Astrocyte (in vitro differentiated cells and primary cell): ENCODE data around the gene UBL3. TPM values are rescaled to one million over a fixed set of nuclear protein-coding genes. Genes with fewer than 3 reads are reported as not detected.

Source experiments
- DNase-seq: peaks from one replicate; pipeline ENCODE4 v3.0.0-alpha.2; 2010; ENCODE audit warnings: low read depth
- FAIRE-seq: peaks from 2 replicates; lab custom pipeline; 2011; peaks lifted over from hg19 to GRCh38; lab: Jason Lieb, UNC
- H2AFZ ChIP-seq: 2 replicates; pipeline ENCODE4 v1.6.0; 2012; ENCODE audit warnings: low read depth, low read length, inconsistent platforms
- H3K27ac ChIP-seq: 2 replicates; pipeline ENCODE4 v1.5.1; 2011; ENCODE audit warnings: low read depth, low read length, inconsistent platforms
- H3K27me3 ChIP-seq: 2 replicates; pipeline ENCODE4 v1.6.0; 2011; ENCODE audit warnings: low read length, inconsistent platforms; ENCODE audit not compliant: insufficient read depth
- H3K36me3 ChIP-seq: 2 replicates; pipeline ENCODE4 v1.5.1; 2011; ENCODE audit warnings: low read length, inconsistent platforms; ENCODE audit not compliant: insufficient read depth
- H3K4me1 ChIP-seq: 2 replicates; pipeline ENCODE4 v1.5.1; 2011; ENCODE audit warnings: low read length, inconsistent platforms; ENCODE audit not compliant: insufficient read depth
- H3K4me2 ChIP-seq: 2 replicates; pipeline ENCODE4 v1.6.0; 2012; ENCODE audit warnings: low read length, inconsistent platforms
- H3K4me3 ChIP-seq: 2 replicates; pipeline ENCODE4 v1.5.1; 2011; ENCODE audit warnings: low read depth, mild to moderate bottlenecking, low read length, inconsistent platforms; ENCODE audit not compliant: insufficient read depth
- H3K79me2 ChIP-seq: 2 replicates; pipeline ENCODE4 v1.6.0; 2012; ENCODE audit warnings: mild to moderate bottlenecking, low read length, inconsistent platforms; ENCODE audit not compliant: insufficient read depth
- H3K9ac ChIP-seq: 2 replicates; pipeline ENCODE4 v1.6.0; 2012; ENCODE audit warnings: mild to moderate bottlenecking, low read length, inconsistent platforms
- H3K9me3 ChIP-seq: 2 replicates; pipeline ENCODE4 v1.5.1; 2012; ENCODE audit warnings: low read depth, mild to moderate bottlenecking, low read length, inconsistent platforms; ENCODE audit not compliant: insufficient read depth
- H4K20me1 ChIP-seq: 2 replicates; pipeline ENCODE4 v1.6.0; 2012; ENCODE audit warnings: low read length, inconsistent platforms; ENCODE audit not compliant: insufficient read depth
- H3K27ac Mint-ChIP-seq: one replicate; pipeline ENCODE4 v1.8.0; 2021; ENCODE audit warnings: mild to moderate bottlenecking, mixed read lengths; ENCODE audit not compliant: unreplicated experiment
- H3K27me3 Mint-ChIP-seq: one replicate; pipeline ENCODE4 v1.8.0; 2021; ENCODE audit warnings: low read depth, mixed read lengths; ENCODE audit not compliant: unreplicated experiment
- H3K36me3 Mint-ChIP-seq: one replicate; pipeline ENCODE4 v1.8.0; 2021; ENCODE audit warnings: low read depth, mixed read lengths; ENCODE audit not compliant: unreplicated experiment
- H3K4me1 Mint-ChIP-seq: one replicate; pipeline ENCODE4 v1.8.0; 2021; ENCODE audit warnings: low read depth, mixed read lengths; ENCODE audit not compliant: unreplicated experiment
- H3K4me3 Mint-ChIP-seq: one replicate; pipeline ENCODE4 v1.8.0; 2021; ENCODE audit warnings: mild to moderate bottlenecking, moderate library complexity, mixed read lengths; ENCODE audit not compliant: unreplicated experiment
- H3K9me3 Mint-ChIP-seq: one replicate; pipeline ENCODE4 v1.8.0; 2021; ENCODE audit warnings: mild to moderate bottlenecking, mixed read lengths; ENCODE audit not compliant: unreplicated experiment
- CTCF ChIP-seq: IDR thresholded peaks from 2 replicates; pipeline ENCODE4 v1.5.1; 2011; ENCODE audit warnings: low read depth, mild to moderate bottlenecking, inconsistent platforms, low read length, moderate library complexity; ENCODE audit not compliant: insufficient read depth
- EZH2 ChIP-seq: IDR thresholded peaks from 2 replicates; pipeline ENCODE4 v1.6.1; 2012; ENCODE audit warnings: mild to moderate bottlenecking, low read length, inconsistent platforms; ENCODE audit not compliant: insufficient read depth
- total RNA-seq: library from RNA; stranded (reverse); gene quantifications from 2 replicates; pipeline ENCODE4 v1.2.1, GENCODE V29; 2021

The UBL3 gene
- total RNA-seq, 1 donor from 2014 or later, result 48.5 TPM

GRCh38 chr13:29886446-29886845, 36.0 kb upstream of the UBL3 start:
- no peak overlapping the region for H3K4me2 ChIP-seq
- no peaks in the 10 kb centered on the region for H3K36me3 ChIP-seq
- H3K27ac ChIP-seq, result no peak overlapping the region
- no peaks in the 10 kb centered on the region for H4K20me1 ChIP-seq
- H3K4me3 ChIP-seq, result no peak overlapping the region
- Mint-ChIP-seq H3K9me3 (no peaks in the 10 kb centered on the region), H3K4me1 (peaks cover 6% of the 10 kb centered on the region), H3K4me3 (no peak overlapping the region), H3K27me3 (no peaks in the 10 kb centered on the region), H3K36me3 (no peaks in the 10 kb centered on the region), H3K27ac (no peak overlapping the region)
- no peaks in the 10 kb centered on the region for H3K4me1 ChIP-seq
- FAIRE-seq, result no peak
- H2AFZ ChIP-seq, result no peak overlapping the region
- H3K9ac ChIP-seq, result no peak overlapping the region
- H3K79me2 ChIP-seq, result no peaks in the 10 kb centered on the region
- peaks cover 3% of the 10 kb centered on the region for H3K27me3 ChIP-seq
- DNase-seq, result no peak
- no peaks in the 10 kb centered on the region for H3K9me3 ChIP-seq
- TF ChIP-seq EZH2, result no peak
- no peak for TF ChIP-seq CTCF

GRCh38 chr13:29885989-29886388, 35.6 kb upstream of the UBL3 start:
- no peaks in the 10 kb centered on the region for H3K79me2 ChIP-seq
- no peaks in the 10 kb centered on the region for H3K27me3 Mint-ChIP-seq
- H3K4me3 ChIP-seq, result no peak overlapping the region
- H3K4me1 ChIP-seq, result no peaks in the 10 kb centered on the region
- H3K36me3 Mint-ChIP-seq, result no peaks in the 10 kb centered on the region
- FAIRE-seq, result no peak
- no peak for DNase-seq
- H3K4me3 Mint-ChIP-seq, result no peak overlapping the region
- no peaks in the 10 kb centered on the region for H3K9me3 ChIP-seq
- H3K9ac ChIP-seq, result no peak overlapping the region
- H4K20me1 ChIP-seq, result no peaks in the 10 kb centered on the region
- TF ChIP-seq CTCF (no peak), EZH2 (no peak)
- H3K36me3 ChIP-seq, result no peaks in the 10 kb centered on the region
- H3K27ac Mint-ChIP-seq, result no peak overlapping the region
- no peak overlapping the region for H2AFZ ChIP-seq
- H3K4me2 ChIP-seq, result no peak overlapping the region
- peaks cover 3% of the 10 kb centered on the region for H3K27me3 ChIP-seq
- no peaks in the 10 kb centered on the region for H3K9me3 Mint-ChIP-seq
- H3K27ac ChIP-seq, result no peak overlapping the region
- peaks cover 6% of the 10 kb centered on the region for H3K4me1 Mint-ChIP-seq

GRCh38 chr13:29884671-29885430, 34.4 kb upstream of the UBL3 start:
- Mint-ChIP-seq H3K36me3 (no peaks in the 10 kb centered on the region), H3K27ac (peak overlapping the region; percentile 68), H3K4me3 (no peak overlapping the region), H3K27me3 (no peaks in the 10 kb centered on the region), H3K4me1 (peaks cover 6% of the 10 kb centered on the region), H3K9me3 (no peaks in the 10 kb centered on the region)
- no peaks in the 10 kb centered on the region for H3K9me3 ChIP-seq
- H3K27ac ChIP-seq, result no peak overlapping the region
- peak overlapping the region; percentile 50 for H3K4me2 ChIP-seq
- TF ChIP-seq EZH2, result no peak
- FAIRE-seq (no peak), DNase-seq (peak; percentile 58)
- peak overlapping the region; percentile 28 for H3K9ac ChIP-seq
- H3K27me3 ChIP-seq, result peaks cover 3% of the 10 kb centered on the region
- H3K79me2 ChIP-seq, result no peaks in the 10 kb centered on the region
- no peaks in the 10 kb centered on the region for H3K4me1 ChIP-seq
- no peak overlapping the region for H2AFZ ChIP-seq
- no peaks in the 10 kb centered on the region for H4K20me1 ChIP-seq
- no peaks in the 10 kb centered on the region for H3K36me3 ChIP-seq
- H3K4me3 ChIP-seq, result no peak overlapping the region
